GM23338 (cell line): ENCODE measurements around the gene NCOA6. TPM values are rescaled to one million over a fixed set of nuclear protein-coding genes. Genes with fewer than 3 reads are reported as not detected.

Experiments
- ATAC-seq: fragments of 200-7000 bp; cut with Tn5 transposase; 3 replicates; pipeline ENCODE4 v1.9.1; 2020
- DNase-seq: peaks from one replicate; pipeline ENCODE4 v3.0.0-alpha.2; 2015; ENCODE audit warnings: low spot score
- H2AFZ ChIP-seq: fragments of 200-600 bp; sonication (generic); 2 replicates; pipeline ENCODE4 v1.8.0; 2016; ENCODE audit warnings: antibody characterized with exemption, mild to moderate bottlenecking, moderate library complexity
- H3F3A ChIP-seq: fragments of 200-600 bp; sonication (generic); replicated peaks from 2 replicates; pipeline ENCODE4 v1.8.0; 2017; ENCODE audit warnings: antibody characterized with exemption, mixed run types, low read depth
- H3K27ac ChIP-seq: fragments of 200-600 bp; sonication (generic); 2 replicates; pipeline ENCODE4 v1.6.1; 2016; ENCODE audit warnings: low read depth
- H3K27me3 ChIP-seq: fragments of 200-600 bp; sonication (generic); 2 replicates; pipeline ENCODE4 v1.8.0; 2016; ENCODE audit warnings: mild to moderate bottlenecking, mixed run types, moderate library complexity; ENCODE audit not compliant: insufficient read depth
- H3K36me3 ChIP-seq: fragments of 200-600 bp; sonication (generic); 2 replicates; pipeline ENCODE4 v1.8.0; 2016; ENCODE audit warnings: mild to moderate bottlenecking; ENCODE audit not compliant: insufficient read depth
- H3K4me1 ChIP-seq: fragments of 200-600 bp; sonication (generic); 2 replicates; pipeline ENCODE4 v1.8.0; 2016; ENCODE audit warnings: mild to moderate bottlenecking, moderate library complexity; ENCODE audit not compliant: insufficient read depth
- H3K4me2 ChIP-seq: fragments of 200-600 bp; sonication (generic); 2 replicates; pipeline ENCODE4 v1.7.1; 2017; ENCODE audit warnings: mixed run types
- H3K4me3 ChIP-seq: fragments of 200-600 bp; sonication (generic); 2 replicates; pipeline ENCODE4 v1.6.1; 2016; ENCODE audit warnings: mixed run types
- H3K79me2 ChIP-seq: fragments of 200-600 bp; sonication (generic); replicated peaks from 2 replicates; pipeline ENCODE4 v1.8.0; 2017; ENCODE audit warnings: mild to moderate bottlenecking; ENCODE audit not compliant: insufficient read depth
- H3K9me2 ChIP-seq: fragments of 200-600 bp; sonication (generic); 2 replicates; pipeline ENCODE4 v1.8.0; 2017; ENCODE audit not compliant: insufficient read depth
- H4K20me1 ChIP-seq: fragments of 200-600 bp; sonication (generic); replicated peaks from 2 replicates; pipeline ENCODE4 v1.8.0; 2017; ENCODE audit warnings: mild to moderate bottlenecking; ENCODE audit not compliant: insufficient read depth
- H3K27ac Mint-ChIP-seq: 2 replicates; pipeline ENCODE4 v1.8.0; 2020; ENCODE audit warnings: inconsistent platforms, mild to moderate bottlenecking, moderate library complexity, mixed read lengths
- H3K27me3 Mint-ChIP-seq: 3 replicates; pipeline ENCODE4 v1.8.0; 2022; ENCODE audit warnings: low read depth, mild to moderate bottlenecking, moderate library complexity, mixed read lengths, inconsistent platforms; ENCODE audit not compliant: insufficient read depth, poor library complexity
- H3K36me3 Mint-ChIP-seq: 3 replicates; pipeline ENCODE4 v1.8.0; 2021; ENCODE audit warnings: low read depth, mild to moderate bottlenecking, inconsistent platforms, moderate library complexity, mixed read lengths
- H3K4me1 Mint-ChIP-seq: 3 replicates; pipeline ENCODE4 v1.8.0; 2020; ENCODE audit warnings: mild to moderate bottlenecking, inconsistent platforms, mixed read lengths
- H3K4me3 Mint-ChIP-seq: 3 replicates; pipeline ENCODE4 v1.8.0; 2021; ENCODE audit warnings: moderate library complexity, mild to moderate bottlenecking, inconsistent platforms, mixed read lengths
- H3K9me3 Mint-ChIP-seq: 3 replicates; pipeline ENCODE4 v1.8.0; 2020; ENCODE audit warnings: moderate library complexity, mild to moderate bottlenecking, inconsistent platforms, mixed read lengths
- CREB1 ChIP-seq: fragments of 250-450 bp; sonication (Bioruptor Pico); IDR thresholded peaks from 2 replicates; pipeline ENCODE4 v1.5.0; 2020; ENCODE audit warnings: low read depth, mild to moderate bottlenecking, moderate library complexity
- ETS1 ChIP-seq: IDR thresholded peaks from 2 replicates; pipeline ENCODE4 v1.6.1; 2016; ENCODE audit warnings: antibody characterized with exemption
- EZH2 ChIP-seq: fragments of 200-600 bp; sonication (generic); IDR thresholded peaks from one replicate; pipeline ENCODE4 v1.8.0; 2017; ENCODE audit warnings: antibody characterized with exemption, mild to moderate bottlenecking, low read depth; ENCODE audit not compliant: unreplicated experiment
- EZH2phosphoT487 ChIP-seq: fragments of 200-600 bp; sonication (generic); IDR thresholded peaks from one replicate; pipeline ENCODE4 v1.8.1; 2018; ENCODE audit warnings: antibody characterized with exemption; ENCODE audit not compliant: unreplicated experiment
- JUNB ChIP-seq: IDR thresholded peaks from one replicate; pipeline ENCODE4 v1.6.1; 2016; ENCODE audit warnings: antibody characterized with exemption; ENCODE audit not compliant: unreplicated experiment
- NANOG ChIP-seq: IDR thresholded peaks from 2 replicates; pipeline ENCODE4 v1.6.1; 2016; ENCODE audit warnings: antibody characterized with exemption, borderline replicate concordance
- POLR2AphosphoS5 ChIP-seq: IDR thresholded peaks from 2 replicates; pipeline ENCODE4 v1.6.1; 2016; ENCODE audit warnings: antibody characterized with exemption, low read depth
- REST ChIP-seq: IDR thresholded peaks from one replicate; pipeline ENCODE4 v1.6.1; 2018; ENCODE audit warnings: antibody characterized with exemption; ENCODE audit not compliant: unreplicated experiment
- STAT1 ChIP-seq: IDR thresholded peaks from one replicate; pipeline ENCODE4 v1.6.1; 2016; ENCODE audit warnings: antibody characterized with exemption; ENCODE audit not compliant: unreplicated experiment
- ZNF114 ChIP-seq: fragments of 250-450 bp; sonication (Bioruptor Pico); IDR thresholded peaks from 2 replicates; pipeline ENCODE4 v1.5.0; 2020; ENCODE audit warnings: mild to moderate bottlenecking, moderate library complexity
- polyA plus RNA-seq: library from polyadenylated mRNA; unstranded; fragments of >200 nt; fragmentation: Nextera tagmentation; extraction: Ambion mirVana; gene quantifications from 2 replicates; pipeline ENCODE4 v1.2.1, GENCODE V29; 2016
- total RNA-seq: library from RNA; depleted of rRNA; stranded (reverse); fragments of >200 nt; shearing (Covaris generic); gene quantifications from 2 replicates; pipeline ENCODE4 v1.2.3, GENCODE V29; 2014
- TF ChIP-seq, protein P1 (sequence below), 2 experiments: fragments of 200-600 bp in 1 of 2; sonication (generic) in 1 of 2; conservative IDR thresholded peaks; 2 replicates each; pipeline versions ENCODE4 v1.5.1 to v1.6.1; 2016 to 2017; ENCODE audit warnings: antibody characterized with exemption in 2 of 2, low read depth in 2 of 2, mild to moderate bottlenecking in 2 of 2, moderate library complexity in 1 of 2

NCOA6 gene
- total and polyA plus RNA-seq, 2 experiments from 2014 or later = 10.6 to 17.4 TPM

DNA sequence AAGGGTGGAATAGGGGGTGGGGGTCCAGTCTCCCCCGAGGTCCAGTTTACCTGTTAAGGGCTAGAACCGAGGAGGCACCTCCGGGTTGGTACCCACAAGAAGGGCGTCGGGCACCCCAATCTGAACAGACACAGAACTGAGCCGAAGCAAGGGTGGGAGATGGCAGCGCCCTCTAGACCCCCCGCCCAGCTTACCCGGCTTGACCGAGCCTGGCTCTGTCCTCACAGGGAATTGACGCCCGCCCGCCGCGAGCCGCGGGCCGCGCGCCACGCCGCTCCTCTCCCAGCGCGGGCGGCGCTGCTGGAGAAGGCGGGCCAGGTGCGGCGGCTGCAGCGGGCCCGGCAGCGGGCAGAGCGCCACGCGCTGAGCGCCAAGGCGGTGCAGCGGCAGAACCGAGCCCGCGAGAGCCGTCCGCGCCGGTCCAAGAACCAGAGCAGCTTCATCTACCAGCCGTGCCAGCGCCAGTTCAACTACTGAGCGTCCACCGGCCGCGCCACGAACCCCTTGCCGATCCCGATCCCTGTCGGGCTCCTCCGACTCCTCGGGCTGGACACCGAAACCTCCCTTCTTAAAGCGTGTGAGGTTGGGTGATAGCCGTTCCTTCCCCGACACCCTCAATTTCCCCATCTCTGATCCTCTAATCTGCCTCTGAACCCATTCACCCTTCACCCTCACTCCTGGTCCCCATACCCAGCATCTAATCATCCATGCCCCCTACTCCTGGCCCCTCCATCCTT is 115.5 kb downstream of the NCOA6 start:
- H3K4me1 ChIP-seq = peaks cover 15% of the 10 kb centered on the region; the same call in 1 of the 2 replicates
- Mint-ChIP-seq H3K9me3 (no peaks in the 10 kb centered on the region; the same call in 2 of the 3 replicates), H3K4me3 (peak overlapping the region; percentile 83), H3K27ac (no peak overlapping the region), H3K4me1 (peaks cover 12% of the 10 kb centered on the region), H3K36me3 (no peaks in the 10 kb centered on the region), H3K27me3 (peaks cover 33% of the 10 kb centered on the region)
- no peaks in the 10 kb centered on the region for H4K20me1 ChIP-seq
- 0 out of 2 replicates have a peak, but pooled peaks cover 10% of the 10 kb centered on the region for H3F3A ChIP-seq
- TF ChIP-seq CREB1 (CRISPR knock-in tag) (no peak), ETS1 (no peak)
- TF ChIP-seq, protein P1, sequence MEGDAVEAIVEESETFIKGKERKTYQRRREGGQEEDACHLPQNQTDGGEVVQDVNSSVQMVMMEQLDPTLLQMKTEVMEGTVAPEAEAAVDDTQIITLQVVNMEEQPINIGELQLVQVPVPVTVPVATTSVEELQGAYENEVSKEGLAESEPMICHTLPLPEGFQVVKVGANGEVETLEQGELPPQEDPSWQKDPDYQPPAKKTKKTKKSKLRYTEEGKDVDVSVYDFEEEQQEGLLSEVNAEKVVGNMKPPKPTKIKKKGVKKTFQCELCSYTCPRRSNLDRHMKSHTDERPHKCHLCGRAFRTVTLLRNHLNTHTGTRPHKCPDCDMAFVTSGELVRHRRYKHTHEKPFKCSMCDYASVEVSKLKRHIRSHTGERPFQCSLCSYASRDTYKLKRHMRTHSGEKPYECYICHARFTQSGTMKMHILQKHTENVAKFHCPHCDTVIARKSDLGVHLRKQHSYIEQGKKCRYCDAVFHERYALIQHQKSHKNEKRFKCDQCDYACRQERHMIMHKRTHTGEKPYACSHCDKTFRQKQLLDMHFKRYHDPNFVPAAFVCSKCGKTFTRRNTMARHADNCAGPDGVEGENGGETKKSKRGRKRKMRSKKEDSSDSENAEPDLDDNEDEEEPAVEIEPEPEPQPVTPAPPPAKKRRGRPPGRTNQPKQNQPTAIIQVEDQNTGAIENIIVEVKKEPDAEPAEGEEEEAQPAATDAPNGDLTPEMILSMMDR (conservative IDR thresholded peaks at IDR 0.05; ENCODE audit: low read depth in 2 of 2) = peak; percentile 19 to 48; a peak in 2 of 4 replicates
- peaks cover 25% of the 10 kb centered on the region for H3K27me3 ChIP-seq
- no peaks in the 10 kb centered on the region for H3K79me2 ChIP-seq
- no peak overlapping the region for H3K27ac ChIP-seq
- no peaks in the 10 kb centered on the region for H3K36me3 ChIP-seq
- no peaks in the 10 kb centered on the region for H3K9me2 ChIP-seq
- H3K4me2 ChIP-seq = peak overlapping the region; percentile 95
- peak; percentile 68 for DNase-seq
- H2AFZ ChIP-seq = peak overlapping the region; percentile 99
- peak; percentile 47 for ATAC-seq
- H3K4me3 ChIP-seq = peak overlapping the region; percentile 94

GRCh38 chr20:34709044-34709830 is 116.2 kb downstream of the NCOA6 start:
- Histone ChIP-seq H3K27ac (peak overlapping the region; percentile 72; the same call in 1 of the 2 replicates), H3K4me1 (peaks cover 17% of the 10 kb centered on the region; the same call in 1 of the 2 replicates)
- no peak for TF ChIP-seq EZH2phosphoT487
- no peak for TF ChIP-seq NANOG
- no peak for TF ChIP-seq REST
- TF ChIP-seq, protein P1 (conservative IDR thresholded peaks at IDR 0.05; ENCODE audit: low read depth in 2 of 2) = no peak
- no peak for TF ChIP-seq STAT1
- no peak; the same call in none of the 2 replicates for TF ChIP-seq POLR2AphosphoS5
- TF ChIP-seq CREB1 (CRISPR knock-in tag) = no peak
- no peak for TF ChIP-seq ETS1
- no peak for TF ChIP-seq ZNF114 (CRISPR knock-in tag)
- TF ChIP-seq JUNB = no peak
- TF ChIP-seq EZH2 = no peak

More at GRCh38 chr20:34709044-34709830, 116.2 kb downstream of the NCOA6 start:
- H3K4me2 ChIP-seq = peak overlapping the region; percentile 95
- no peaks in the 10 kb centered on the region for H4K20me1 ChIP-seq
- peak overlapping the region; percentile 94 for H3K4me3 ChIP-seq
- Mint-ChIP-seq H3K9me3 (no peaks in the 10 kb centered on the region; the same call in 2 of the 3 replicates), H3K4me1 (peaks cover 12% of the 10 kb centered on the region), H3K27me3 (peaks cover 36% of the 10 kb centered on the region), H3K27ac (no peak overlapping the region), H3K36me3 (no peaks in the 10 kb centered on the region), H3K4me3 (peak overlapping the region; percentile 77)
- peaks cover 25% of the 10 kb centered on the region for H3K27me3 ChIP-seq
- peak overlapping the region; percentile 99 for H2AFZ ChIP-seq
- no peaks in the 10 kb centered on the region for H3K9me2 ChIP-seq
- DNase-seq (peak; percentile 85), ATAC-seq (peak; percentile 58)
- no peaks in the 10 kb centered on the region for H3K36me3 ChIP-seq
- 0 out of 2 replicates have a peak, but pooled peaks cover 10% of the 10 kb centered on the region for H3F3A ChIP-seq
- H3K79me2 ChIP-seq = no peaks in the 10 kb centered on the region
